NOMO-1 treated with DMSO at 0.1 percent for 48 hours (cell line): ENCODE results near the gene KCNK2.

ENCODE experiments used
- DNase-seq: peaks from one replicate; lab custom pipeline; 2025; ENCODE audit not compliant: unreplicated experiment; lab: John Stamatoyannopoulos, UW

Gene KCNK2, protein sequence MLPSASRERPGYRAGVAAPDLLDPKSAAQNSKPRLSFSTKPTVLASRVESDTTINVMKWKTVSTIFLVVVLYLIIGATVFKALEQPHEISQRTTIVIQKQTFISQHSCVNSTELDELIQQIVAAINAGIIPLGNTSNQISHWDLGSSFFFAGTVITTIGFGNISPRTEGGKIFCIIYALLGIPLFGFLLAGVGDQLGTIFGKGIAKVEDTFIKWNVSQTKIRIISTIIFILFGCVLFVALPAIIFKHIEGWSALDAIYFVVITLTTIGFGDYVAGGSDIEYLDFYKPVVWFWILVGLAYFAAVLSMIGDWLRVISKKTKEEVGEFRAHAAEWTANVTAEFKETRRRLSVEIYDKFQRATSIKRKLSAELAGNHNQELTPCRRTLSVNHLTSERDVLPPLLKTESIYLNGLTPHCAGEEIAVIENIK

DNA sequence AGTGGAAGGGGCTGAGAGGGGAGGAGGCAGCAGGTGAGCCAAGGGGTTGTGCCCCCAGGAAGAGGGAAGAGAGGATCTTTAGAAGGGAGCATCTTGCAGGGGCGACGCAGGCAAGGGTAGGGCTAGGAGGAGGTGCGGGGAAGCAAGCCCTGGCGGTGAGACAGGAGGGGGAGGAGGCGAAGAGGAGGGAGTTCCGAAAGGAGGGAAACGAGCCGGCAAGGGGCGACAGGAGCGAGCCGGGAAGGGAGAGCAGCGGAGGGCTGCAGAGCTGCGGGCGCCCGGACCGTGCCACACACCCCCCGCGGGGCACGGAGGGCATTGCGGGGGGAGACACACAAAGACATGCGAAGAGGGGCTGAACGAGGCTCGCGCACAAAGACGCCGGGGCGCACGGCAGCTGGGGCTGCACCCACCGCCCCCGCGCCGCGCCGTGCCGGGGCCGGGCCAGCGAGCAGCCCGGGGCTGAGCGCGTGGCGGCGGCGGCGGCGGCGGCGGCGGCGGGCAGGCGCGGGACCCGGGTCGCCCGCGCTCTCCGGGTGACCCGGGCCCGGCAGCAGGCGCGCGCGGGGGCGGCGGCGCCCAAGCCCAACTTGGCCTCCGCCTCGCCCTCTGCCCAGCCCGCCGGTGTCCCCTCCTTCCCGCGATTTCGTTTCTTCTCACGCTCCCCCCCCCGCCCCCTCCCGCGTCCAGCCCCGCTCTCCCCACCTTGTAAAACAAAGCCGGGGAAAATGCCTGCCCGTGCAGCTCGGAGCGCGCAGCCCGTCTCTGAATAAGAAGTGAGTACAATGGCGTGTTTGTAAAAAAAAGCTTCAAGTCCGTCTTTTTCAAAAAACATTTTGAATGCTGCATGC lies at the start of gene KCNK2:
TSS of gene KCNK2 (plus strand) at position 206 of the 851 bp plus-strand sequence. CDS start 649 bp downstream, outside the sequence.
- no peak for DNase-seq

DNA sequence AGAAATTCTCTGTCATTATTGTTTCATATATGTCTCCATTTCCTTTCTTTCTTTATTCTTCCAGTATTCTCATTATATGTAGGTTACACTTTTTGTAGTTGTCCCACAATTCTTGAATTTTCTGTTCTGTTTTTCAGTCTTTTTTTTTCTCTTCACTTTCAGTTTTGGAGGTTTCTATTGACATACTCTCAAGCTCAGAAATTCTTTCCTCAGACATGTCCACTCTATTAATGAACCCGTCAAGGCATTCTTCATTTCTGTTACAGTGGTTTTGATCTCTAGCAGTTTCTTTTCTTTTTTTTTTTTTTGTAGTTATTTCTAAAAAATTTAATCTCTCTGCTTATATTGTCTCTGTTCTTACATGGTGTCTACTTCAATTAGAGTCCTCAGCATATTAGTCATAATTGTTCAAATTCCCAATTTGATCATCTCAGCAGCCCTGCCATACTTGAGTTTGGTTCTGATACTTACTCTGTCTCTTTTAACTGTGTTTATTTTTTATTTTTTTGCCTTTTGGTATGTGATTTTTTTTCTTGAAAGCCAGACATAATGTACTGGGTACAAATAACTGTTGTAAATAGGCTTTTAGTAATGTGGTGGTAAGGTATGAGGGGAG lies 49.5 kb upstream of the KCNK2 start:
- no peak for DNase-seq

DNA sequence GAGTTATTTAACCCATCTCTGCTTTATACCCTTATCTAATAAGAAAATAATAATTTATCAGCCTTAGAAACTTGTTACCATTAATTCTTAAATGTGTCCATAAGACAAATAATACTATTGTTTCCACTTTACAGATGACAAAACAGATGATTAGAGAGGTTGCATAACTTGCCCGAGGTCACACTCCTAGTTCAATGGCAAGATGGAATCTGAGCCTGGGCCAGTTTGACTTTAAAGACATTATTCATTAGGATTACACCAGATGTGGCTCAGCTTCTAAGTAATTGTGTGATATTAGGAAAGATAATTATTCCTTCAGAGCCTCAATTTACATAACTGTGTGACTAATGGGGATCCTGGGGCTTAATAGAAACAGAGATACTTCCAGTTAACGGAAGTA lies 42.3 kb upstream of the KCNK2 start:
- no peak for DNase-seq

DNA sequence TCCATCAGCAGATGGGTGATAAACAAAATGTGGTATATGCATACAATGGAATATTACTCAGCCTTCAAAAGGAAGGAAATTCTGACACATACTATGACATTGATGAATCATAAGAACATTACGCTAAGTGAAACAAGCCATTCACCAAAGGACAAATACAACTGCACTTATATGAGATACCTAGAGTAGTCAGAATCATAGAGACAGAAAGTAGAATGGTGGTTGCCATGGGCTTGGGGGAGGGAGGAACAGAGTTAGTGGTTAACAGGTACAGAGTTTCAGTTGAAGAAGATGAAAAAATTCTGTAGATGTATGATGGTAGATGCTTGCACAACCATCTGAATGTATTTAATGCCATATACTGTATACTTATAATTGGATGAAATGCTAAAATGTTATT lies 39.1 kb upstream of the KCNK2 start:
- no peak for DNase-seq

DNA sequence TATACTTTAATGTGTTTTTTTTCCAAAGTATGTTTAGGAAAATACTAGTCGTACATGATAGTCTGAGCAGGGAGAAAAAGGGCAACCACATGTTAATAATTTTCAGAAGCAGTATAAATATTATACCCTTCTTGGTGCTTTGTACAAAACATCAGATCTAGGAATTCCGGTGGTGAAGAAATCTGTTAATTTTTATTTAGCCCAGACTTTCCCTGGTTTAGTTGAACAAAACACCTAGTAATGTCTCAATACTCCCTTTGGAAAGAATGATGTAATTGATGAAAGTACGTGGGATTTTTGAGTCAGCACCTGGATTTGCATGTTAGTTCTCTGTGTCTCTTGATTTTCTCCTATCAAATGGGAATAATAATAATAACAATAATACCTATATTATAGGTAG lies 38.4 kb upstream of the KCNK2 start:
- no peak for DNase-seq

DNA sequence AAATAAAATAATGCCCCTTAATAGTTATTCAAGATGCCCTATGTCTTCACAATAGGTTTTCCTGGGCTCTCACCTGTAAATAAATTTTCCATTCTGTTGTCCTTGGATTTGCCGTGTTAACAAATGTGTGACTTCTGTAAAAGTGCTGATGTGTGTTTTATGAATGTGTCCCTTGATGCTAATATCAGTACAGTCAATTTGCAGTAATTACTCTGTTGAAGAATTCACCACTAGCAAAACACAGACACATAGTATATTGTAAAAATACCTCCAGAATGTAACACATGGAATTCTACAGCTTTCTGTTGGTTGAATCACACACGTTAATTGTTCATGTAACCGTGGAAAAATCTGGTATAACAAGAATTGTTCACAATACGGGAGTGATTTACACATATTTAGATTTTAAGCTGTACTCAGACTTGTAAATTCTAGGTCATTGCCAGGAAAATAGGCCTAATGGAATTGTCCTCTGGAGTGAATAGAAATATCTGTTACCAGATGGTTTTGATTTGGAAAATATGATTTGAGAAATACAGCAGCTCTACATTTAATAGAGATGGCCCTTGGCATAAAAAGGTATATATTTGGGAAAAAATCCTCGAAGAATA lies 36.7 kb upstream of the KCNK2 start:
- no peak for DNase-seq

DNA sequence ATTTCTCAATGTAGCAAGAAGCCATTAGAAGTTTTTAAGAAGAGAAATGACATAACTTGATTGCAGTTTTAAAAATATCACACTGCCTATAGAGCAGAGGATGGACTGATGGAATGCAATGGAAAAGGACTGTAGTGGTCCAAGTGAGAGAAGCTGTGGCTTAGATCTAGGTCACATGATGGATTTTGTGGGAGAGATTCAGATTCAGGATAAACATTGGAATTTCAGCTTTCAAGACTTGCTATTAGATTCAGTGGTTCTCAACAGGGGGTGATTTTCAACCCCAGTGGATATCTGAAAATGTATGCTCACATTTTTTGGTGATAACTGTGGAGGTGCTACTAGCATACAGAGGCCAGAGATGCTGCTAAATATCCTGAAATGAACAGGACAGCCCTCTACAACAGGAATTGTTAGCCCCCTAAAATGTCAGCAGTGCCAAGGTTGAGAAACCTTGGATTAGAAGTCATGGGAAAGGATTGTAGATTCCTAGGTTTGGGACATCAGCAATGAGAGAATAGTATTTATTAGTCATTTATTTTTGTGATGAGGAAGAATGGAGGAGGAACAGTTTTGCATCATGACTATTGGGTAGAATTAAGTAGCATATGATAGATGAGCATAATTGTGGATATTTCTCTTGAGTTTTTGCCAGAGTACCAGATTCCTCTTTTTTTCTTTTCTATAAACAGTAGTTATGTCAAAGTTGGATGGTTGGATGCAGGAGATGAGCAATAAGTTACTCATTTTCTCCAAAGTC lies 30.1 kb upstream of the KCNK2 start:
- DNase-seq, result no peak

DNA sequence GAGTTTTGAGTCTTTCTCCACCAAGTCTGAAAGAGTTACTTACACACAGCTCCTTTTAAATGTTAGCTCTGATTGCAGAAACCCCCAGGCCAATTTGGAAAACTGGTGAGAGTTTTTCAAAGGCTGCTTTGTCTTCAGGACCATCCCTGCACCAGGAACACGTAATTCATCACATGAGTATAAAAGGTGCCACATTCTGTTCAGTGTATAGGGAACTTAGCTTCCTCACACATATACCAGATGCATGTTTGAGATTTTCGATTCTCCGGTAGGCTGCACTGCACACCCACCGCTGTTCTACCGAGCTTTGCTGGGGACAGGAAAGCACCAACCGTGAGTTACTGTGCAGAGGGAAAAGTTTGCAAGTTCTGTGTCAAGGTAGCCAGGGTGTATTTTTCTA lies 28.3 kb upstream of the KCNK2 start:
- no peak for DNase-seq

DNA sequence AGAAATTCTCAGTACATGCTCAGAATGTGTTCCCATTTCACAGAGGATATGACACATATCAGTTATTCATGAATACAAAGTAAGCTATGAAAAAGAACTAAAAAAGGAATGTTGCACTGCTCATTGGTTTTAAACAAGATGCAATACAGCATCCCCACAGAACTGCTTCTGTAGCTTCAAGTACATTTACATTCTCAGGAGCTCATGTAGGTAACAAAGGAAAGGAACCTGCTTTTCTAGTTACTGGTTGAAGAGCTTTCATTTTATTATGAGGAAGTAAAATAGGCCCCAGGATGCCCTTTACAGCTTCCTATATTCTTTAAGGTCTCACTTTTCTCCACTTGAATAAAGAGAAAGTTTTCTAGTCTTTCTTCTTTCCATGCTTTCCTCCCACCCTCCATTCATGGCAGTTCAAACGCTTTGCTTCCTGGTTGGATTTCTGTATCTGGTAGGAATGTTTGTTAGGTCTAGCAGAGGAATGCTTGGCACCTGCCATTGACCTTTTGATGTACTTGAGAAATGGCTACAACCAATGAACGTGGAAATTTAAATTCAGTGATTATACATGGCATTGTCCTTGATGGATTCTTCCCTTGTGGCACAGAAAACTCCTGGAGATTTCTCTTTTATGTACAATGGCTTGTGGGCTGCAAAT lies 27.1 kb upstream of the KCNK2 start:
- DNase-seq, result no peak

DNA sequence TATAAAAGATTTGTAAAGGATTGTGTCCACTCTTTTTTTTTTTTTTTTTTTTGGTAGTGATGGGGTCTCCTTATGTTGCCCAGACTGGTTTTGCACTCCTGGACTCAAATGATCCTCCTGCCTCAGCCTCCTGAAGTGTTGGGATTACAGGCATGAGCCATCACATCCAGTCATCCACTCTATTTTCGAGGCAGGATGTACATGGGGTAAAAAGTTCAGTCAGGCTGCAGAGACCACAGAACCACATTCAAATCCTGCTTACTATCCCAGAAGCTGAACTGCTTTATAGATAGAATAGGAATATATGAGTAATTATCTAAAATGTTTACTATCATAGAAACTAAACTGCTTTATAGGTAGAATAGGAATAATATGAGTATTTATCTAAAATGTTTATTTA lies 26.0 kb upstream of the KCNK2 start:
- no peak for DNase-seq

DNA sequence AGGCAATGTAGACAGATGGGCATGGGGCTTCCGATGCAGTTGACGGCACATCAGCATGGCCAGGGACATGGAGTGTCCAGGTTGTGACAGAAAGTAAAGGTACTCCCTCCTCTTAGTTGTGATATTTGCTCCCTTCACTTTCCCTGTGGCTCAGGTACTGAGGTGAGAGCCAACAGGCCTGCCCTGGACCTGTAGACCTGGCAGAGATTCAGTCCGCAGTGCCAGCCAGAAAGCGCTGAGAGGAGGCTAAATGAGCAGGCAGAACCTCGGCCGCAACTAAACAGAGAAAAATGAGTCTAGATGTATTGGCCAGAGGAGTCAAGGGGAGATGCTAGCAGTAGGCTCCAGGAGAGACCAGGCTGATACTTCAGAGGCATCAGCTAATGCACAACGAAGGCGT lies 22.6 kb upstream of the KCNK2 start:
- DNase-seq, result no peak

DNA sequence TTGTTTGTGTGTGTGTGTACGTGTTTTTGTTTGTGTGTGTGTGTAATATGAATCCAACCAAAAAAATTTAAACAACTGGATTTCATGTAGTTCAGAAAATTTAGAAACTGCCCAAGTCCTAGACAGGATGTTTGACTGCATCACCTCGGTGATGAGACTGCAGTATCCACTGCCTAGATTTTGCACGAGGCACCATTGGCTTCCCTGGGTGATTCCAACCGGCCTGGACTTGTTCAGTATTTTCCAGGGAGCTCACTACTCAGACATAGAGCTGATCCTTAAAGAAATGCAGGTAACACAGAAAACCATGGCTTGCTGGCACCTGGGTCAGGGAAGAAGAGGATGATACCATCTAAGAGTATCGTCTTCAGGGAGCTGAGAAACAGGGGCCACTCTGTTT lies 18.2 kb upstream of the KCNK2 start:
- no peak for DNase-seq

DNA sequence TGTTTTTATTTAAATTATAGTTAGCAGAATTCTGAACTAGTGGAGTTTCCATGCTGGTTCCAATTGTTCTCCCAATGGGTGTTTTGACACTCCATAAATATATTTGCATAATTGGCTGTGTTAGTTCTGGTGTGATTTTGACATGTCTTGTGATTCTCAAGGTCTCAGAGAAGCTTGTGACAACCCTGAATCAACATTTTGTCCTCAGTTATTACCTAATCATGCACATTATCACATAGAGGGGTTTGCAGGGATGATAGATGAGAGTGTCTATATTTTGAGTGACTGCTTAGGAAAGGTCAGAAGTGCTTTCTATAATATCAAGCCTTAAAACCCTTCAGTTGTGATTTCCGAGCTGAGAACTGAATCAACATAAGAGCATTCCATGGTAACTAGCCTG lies 11.5 kb upstream of the KCNK2 start:
- no peak for DNase-seq

DNA sequence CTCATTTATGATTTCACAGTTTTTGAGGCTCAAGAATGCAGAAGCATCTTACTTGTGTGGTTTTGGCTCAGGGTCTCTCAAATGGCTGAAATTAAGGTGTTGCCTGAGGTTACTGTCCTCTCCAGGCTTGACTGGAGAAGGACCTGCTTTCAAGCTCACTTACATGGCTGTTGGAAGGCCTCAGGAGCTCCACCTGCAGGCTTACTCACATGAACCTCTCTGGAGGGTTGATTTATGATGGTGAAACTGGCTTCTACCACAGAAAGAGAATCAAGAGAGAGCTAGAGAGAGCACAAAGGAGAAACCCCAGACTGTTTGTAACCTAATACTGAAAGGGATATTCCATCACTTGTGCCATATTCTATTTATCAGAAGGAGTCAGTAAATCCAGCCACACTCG lies 6.2 kb upstream of the KCNK2 start:
- DNase-seq, result peak; percentile 4

DNA sequence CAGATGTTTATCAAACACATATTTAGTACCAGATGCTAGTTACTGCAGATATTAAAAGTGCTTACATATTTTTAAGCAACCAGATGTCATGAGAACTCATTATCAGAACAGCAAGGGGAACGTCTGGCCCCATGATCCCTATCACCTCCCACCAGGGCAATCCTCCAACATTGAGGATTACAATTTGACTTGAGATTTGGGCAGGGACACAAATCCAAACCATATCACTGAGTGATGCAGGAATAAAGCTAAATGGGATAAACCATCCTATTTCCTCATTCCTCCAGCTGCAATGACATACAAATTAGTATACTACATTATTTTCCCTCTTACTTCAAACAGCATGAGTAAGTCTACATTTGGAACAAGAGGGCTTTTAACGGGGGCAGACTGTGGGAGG lies 3.1 kb upstream of the KCNK2 start:
- DNase-seq, result no peak

DNA sequence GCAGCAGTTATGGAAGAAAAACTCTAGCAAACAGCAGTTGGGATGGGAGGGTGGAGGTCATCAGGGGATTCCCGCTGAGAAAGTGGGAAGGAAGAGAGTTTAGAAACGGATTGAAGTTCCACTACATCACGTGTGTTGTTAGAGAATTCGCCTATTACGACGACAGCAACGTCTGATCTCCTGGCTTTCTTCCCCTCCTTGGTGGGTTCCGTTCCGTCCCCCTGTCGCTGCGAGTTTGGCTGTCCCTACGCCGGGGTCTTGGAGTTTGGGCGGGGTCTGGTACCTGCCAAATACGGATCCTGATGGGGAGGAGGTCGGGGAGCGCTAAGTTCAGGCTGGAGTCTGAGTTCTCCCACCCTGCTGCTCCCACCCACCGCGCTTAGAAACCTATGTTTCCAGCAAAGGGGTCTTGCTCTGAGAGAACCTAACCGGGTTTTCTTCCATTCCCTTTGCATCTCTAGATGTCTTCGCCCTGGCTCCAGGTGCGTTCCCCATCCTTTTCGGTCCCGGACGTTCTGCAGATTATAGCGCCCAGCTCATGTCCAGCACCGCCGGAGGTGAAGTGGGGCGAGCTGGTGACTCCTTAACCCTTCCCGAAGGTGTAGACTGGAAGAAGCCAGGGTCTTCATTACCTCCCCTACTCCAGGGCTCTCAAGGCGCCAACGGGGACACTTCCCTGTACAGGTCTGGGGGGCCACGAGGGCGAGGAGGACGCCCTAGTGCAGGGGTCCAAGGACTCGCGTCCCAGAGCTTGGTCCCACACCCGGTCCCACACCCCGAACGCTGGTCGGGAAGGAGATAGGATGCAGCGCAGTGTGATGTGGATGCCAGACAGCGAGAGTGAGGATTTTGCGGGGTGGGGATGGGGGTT lies 641 bp upstream of the KCNK2 start:
- no peak for DNase-seq

DNA sequence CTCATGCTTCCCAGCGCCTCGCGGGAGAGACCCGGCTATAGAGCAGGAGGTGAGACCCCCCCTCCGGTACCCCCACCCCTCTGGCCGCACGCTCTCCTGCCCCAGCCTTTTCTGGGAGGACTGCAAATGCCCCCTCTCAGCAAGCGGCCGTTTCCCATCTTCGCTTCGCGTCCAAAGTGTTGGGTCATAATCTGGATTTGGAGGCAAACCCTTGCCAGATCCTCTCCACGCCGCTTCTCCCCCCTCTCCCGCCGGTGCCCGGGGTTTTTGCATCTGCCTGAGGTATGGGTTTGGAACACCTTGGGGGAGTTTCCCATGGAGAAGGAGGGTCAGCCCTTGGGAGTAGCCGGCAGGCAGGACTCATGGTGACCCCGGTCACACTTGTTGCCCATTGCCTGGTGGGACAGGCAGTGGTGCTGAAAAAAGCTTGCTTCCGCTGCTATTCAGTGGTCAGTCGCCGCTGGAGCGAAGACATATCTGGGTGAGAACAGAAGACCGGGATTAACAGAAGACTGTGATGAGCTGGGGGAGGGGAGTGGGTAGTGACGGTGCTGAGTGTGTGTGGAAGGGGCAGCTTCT lies 935 bp downstream of the KCNK2 start:
- DNase-seq, result no peak

DNA sequence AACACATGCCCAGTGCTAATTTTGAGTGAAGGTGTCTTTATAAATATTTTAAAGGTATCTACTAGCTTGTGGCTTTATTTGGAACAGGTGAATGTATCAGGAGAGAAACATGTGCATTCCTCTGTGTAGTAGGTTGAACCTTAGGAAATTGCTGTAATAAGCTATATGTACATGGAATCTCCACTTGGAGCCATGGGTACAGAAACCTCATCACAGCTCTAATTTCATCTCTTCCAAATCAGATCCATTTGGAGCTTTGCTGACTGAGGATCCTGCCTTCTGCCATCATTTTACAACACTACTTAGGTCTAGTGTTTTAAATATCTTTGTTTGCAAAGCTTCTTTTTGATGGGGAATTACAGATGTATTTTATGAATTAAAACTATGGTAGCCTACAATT lies 2.1 kb downstream of the KCNK2 start:
- DNase-seq, result no peak

DNA sequence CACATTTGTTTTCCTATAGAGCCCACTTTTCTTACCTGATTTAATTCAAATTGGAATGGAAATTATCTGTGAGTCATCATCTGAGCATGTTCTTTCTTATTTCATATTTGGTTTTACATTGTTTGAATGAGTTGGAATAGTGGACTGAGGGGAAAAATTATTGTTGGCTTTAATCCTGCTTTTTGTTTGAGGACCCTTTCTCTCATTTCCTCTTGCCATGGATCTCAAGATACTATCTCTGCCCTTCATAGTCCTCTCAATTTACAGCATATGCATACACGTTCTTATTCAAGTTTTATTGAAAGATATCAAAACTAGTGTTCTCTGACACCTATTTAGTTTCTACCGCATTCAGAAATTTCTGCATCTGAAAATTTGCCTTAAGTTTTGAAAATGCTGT lies 5.1 kb downstream of the KCNK2 start:
- DNase-seq, result no peak
